IPS-18a (cell line): Measurements from ENCODE around the gene SLC1A2.

Experiments used
- H3K27ac ChIP-seq: one replicate; pipeline ENCODE4 v1.5.1; 2013; ENCODE audit warnings: low read length
- H3K27me3 ChIP-seq: one replicate; pipeline ENCODE4 v1.6.1; 2013; ENCODE audit warnings: mild to moderate bottlenecking, low read length; ENCODE audit not compliant: control insufficient read depth, insufficient read depth
- H3K36me3 ChIP-seq: one replicate; pipeline ENCODE4 v1.6.1; 2013; ENCODE audit warnings: low read depth, low read length; ENCODE audit not compliant: control insufficient read depth
- H3K4me1 ChIP-seq: one replicate; pipeline ENCODE4 v1.6.1; 2013; ENCODE audit warnings: low read depth, low read length; ENCODE audit not compliant: control insufficient read depth
- H3K4me3 ChIP-seq: one replicate; pipeline ENCODE4 v1.5.1; 2013; ENCODE audit warnings: low read length
- H3K9ac ChIP-seq: one replicate; pipeline ENCODE4 v1.6.1; 2013; ENCODE audit warnings: mild to moderate bottlenecking, low read length, moderate library complexity
- H3K9me3 ChIP-seq: one replicate; pipeline ENCODE4 v1.6.1; 2013; ENCODE audit warnings: low read depth, low read length; ENCODE audit not compliant: control insufficient read depth

SLC1A2 gene

GRCh38 chr11:35304900-35305460 is 114.4 kb downstream of the SLC1A2 start:
- no peak overlapping the region for H3K9ac ChIP-seq
- no peaks in the 10 kb centered on the region for H3K4me1 ChIP-seq
- no peaks in the 10 kb centered on the region for H3K27me3 ChIP-seq
- H3K27ac ChIP-seq, result no peak overlapping the region
- no peaks in the 10 kb centered on the region for H3K36me3 ChIP-seq
- H3K4me3 ChIP-seq, result no peak overlapping the region
- H3K9me3 ChIP-seq, result no peaks in the 10 kb centered on the region

GRCh38 chr11:35304386-35304775 is 115.0 kb downstream of the SLC1A2 start:
- Histone ChIP-seq H3K4me3 (no peak overlapping the region), H3K4me1 (no peaks in the 10 kb centered on the region), H3K9ac (no peak overlapping the region)

GRCh38 chr11:35303596-35304385 is 115.6 kb downstream of the SLC1A2 start:
- Histone ChIP-seq H3K4me1 (no peaks in the 10 kb centered on the region), H3K9ac (no peak overlapping the region), H3K4me3 (no peak overlapping the region), H3K27ac (no peak overlapping the region), H3K36me3 (no peaks in the 10 kb centered on the region), H3K9me3 (no peaks in the 10 kb centered on the region), H3K27me3 (no peaks in the 10 kb centered on the region)

More at GRCh38 chr11:35304386-35304775, 115.0 kb downstream of the SLC1A2 start:
- no peak overlapping the region for H3K27ac ChIP-seq
- no peaks in the 10 kb centered on the region for H3K27me3 ChIP-seq
- no peaks in the 10 kb centered on the region for H3K9me3 ChIP-seq
- H3K36me3 ChIP-seq, result no peaks in the 10 kb centered on the region

- Histone ChIP-seq H3K9ac (no peak overlapping the region), H3K4me3 (no peak overlapping the region), H3K4me1 (no peaks in the 10 kb centered on the region), H3K9me3 (no peaks in the 10 kb centered on the region), H3K36me3 (no peaks in the 10 kb centered on the region), H3K27ac (no peak overlapping the region), H3K27me3 (no peaks in the 10 kb centered on the region)
These were observed 117.0 kb downstream of the SLC1A2 start for GRCh38 chr11:35302398-35302797.

GRCh38 chr11:35298369-35298768 is 121.0 kb downstream of the SLC1A2 start:
- H3K9ac ChIP-seq, result no peak overlapping the region
- no peaks in the 10 kb centered on the region for H3K36me3 ChIP-seq

GRCh38 chr11:35295751-35296150 is 123.6 kb downstream of the SLC1A2 start:
- Histone ChIP-seq H3K27ac (no peak overlapping the region), H3K4me1 (no peaks in the 10 kb centered on the region), H3K27me3 (no peaks in the 10 kb centered on the region), H3K9ac (no peak overlapping the region), H3K36me3 (no peaks in the 10 kb centered on the region), H3K4me3 (no peak overlapping the region), H3K9me3 (no peaks in the 10 kb centered on the region)

More at GRCh38 chr11:35298369-35298768, 121.0 kb downstream of the SLC1A2 start:
- H3K9me3 ChIP-seq, result no peaks in the 10 kb centered on the region
- H3K4me3 ChIP-seq, result no peak overlapping the region
- H3K27ac ChIP-seq, result no peak overlapping the region
- H3K27me3 ChIP-seq, result no peaks in the 10 kb centered on the region
- no peaks in the 10 kb centered on the region for H3K4me1 ChIP-seq

- Histone ChIP-seq H3K4me3 (no peak overlapping the region), H3K9ac (no peak overlapping the region), H3K27ac (no peak overlapping the region), H3K4me1 (no peaks in the 10 kb centered on the region), H3K27me3 (no peaks in the 10 kb centered on the region), H3K36me3 (no peaks in the 10 kb centered on the region), H3K9me3 (no peaks in the 10 kb centered on the region)
These were observed 125.7 kb downstream of the SLC1A2 start for GRCh38 chr11:35293699-35294098.

GRCh38 chr11:35293035-35293434 is 126.3 kb downstream of the SLC1A2 start:
- H3K27me3 ChIP-seq, result no peaks in the 10 kb centered on the region
- H3K27ac ChIP-seq, result no peak overlapping the region

GRCh38 chr11:35292279-35292678 is 127.1 kb downstream of the SLC1A2 start:
- Histone ChIP-seq H3K4me1 (no peaks in the 10 kb centered on the region), H3K9me3 (no peaks in the 10 kb centered on the region), H3K27ac (no peak overlapping the region), H3K4me3 (no peak overlapping the region), H3K36me3 (no peaks in the 10 kb centered on the region), H3K27me3 (no peaks in the 10 kb centered on the region), H3K9ac (no peak overlapping the region)

More at GRCh38 chr11:35293035-35293434, 126.3 kb downstream of the SLC1A2 start:
- no peaks in the 10 kb centered on the region for H3K9me3 ChIP-seq
- no peak overlapping the region for H3K9ac ChIP-seq
- H3K4me3 ChIP-seq, result no peak overlapping the region
- no peaks in the 10 kb centered on the region for H3K36me3 ChIP-seq
- H3K4me1 ChIP-seq, result no peaks in the 10 kb centered on the region

- no peaks in the 10 kb centered on the region for H3K4me1 ChIP-seq
- no peaks in the 10 kb centered on the region for H3K27me3 ChIP-seq
- no peaks in the 10 kb centered on the region for H3K36me3 ChIP-seq
- no peaks in the 10 kb centered on the region for H3K9me3 ChIP-seq
- no peak overlapping the region for H3K27ac ChIP-seq
- H3K9ac ChIP-seq, result no peak overlapping the region
- no peak overlapping the region for H3K4me3 ChIP-seq
These were observed 128.5 kb downstream of the SLC1A2 start for GRCh38 chr11:35290876-35291275.

GRCh38 chr11:35289821-35290220 is 129.5 kb downstream of the SLC1A2 start:
- H3K27ac ChIP-seq, result no peak overlapping the region
- H3K4me3 ChIP-seq, result no peak overlapping the region
- no peaks in the 10 kb centered on the region for H3K27me3 ChIP-seq

More at GRCh38 chr11:35289821-35290220, 129.5 kb downstream of the SLC1A2 start:
- Histone ChIP-seq H3K9ac (no peak overlapping the region), H3K36me3 (no peaks in the 10 kb centered on the region), H3K9me3 (no peaks in the 10 kb centered on the region), H3K4me1 (no peaks in the 10 kb centered on the region)
